Suprapubic skin (tissue), 4 donors: ENCODE data around the gene BCL2L15. TPM values are rescaled to one million over a fixed set of nuclear protein-coding genes. Genes with fewer than 3 reads are reported as not detected.

Experiments used
- DNase-seq, 2 donors: peaks; one replicate each; pipeline ENCODE4 v3.0.0-alpha.2; 2019; ENCODE audit warnings: low spot score in 2 of 2
- H3K27ac ChIP-seq: fragments of 200-600 bp; sonication (generic); one replicate; pipeline ENCODE4 v1.5.1; 2019
- H3K27me3 ChIP-seq: fragments of 200-600 bp; sonication (generic); one replicate; pipeline ENCODE4 v1.5.1; 2019
- H3K36me3 ChIP-seq: fragments of 200-600 bp; sonication (generic); one replicate; pipeline ENCODE4 v1.5.1; 2019
- H3K4me1 ChIP-seq: fragments of 200-600 bp; sonication (generic); one replicate; pipeline ENCODE4 v1.5.1; 2019
- H3K4me3 ChIP-seq: fragments of 200-600 bp; sonication (generic); one replicate; pipeline ENCODE4 v1.5.1; 2019; ENCODE audit warnings: mild to moderate bottlenecking
- H3K9me3 ChIP-seq: fragments of 200-600 bp; sonication (generic); one replicate; pipeline ENCODE4 v1.5.1; 2019
- EP300 ChIP-seq: sonication (generic); formaldehyde crosslinking; IDR thresholded peaks from one replicate; pipeline ENCODE4 v1.6.1; 2017; ENCODE audit warnings: antibody characterized with exemption
- POLR2A ChIP-seq, 2 donors: fragments of 450-650 bp; IDR thresholded peaks; one replicate each; pipeline ENCODE4 v1.6.1; 2017; ENCODE audit warnings: antibody characterized with exemption in 2 of 2, mild to moderate bottlenecking in 2 of 2, moderate library complexity in 2 of 2
- POLR2AphosphoS5 ChIP-seq, 3 donors: sonication (generic); formaldehyde crosslinking; IDR thresholded peaks; one replicate each; pipeline ENCODE4 v1.6.1; 2017; ENCODE audit warnings: antibody characterized with exemption in 3 of 3
- WGBS: methylation state at CpG from one replicate; pipeline ENCODE4 v1.1.5; 2018; 5-methylcytosine and 5-hydroxymethylcytosine counted together
- total RNA-seq, 4 donors: library from RNA; depleted of rRNA; stranded (reverse); fragments of >200 nt; gene quantifications; one replicate each; pipeline ENCODE4 v1.1.0, GENCODE V29; 2016
- TF ChIP-seq, protein P1 (sequence below), 2 donors: fragments of 200-600 bp in 1 of 2; fragments of 450-650 bp in 1 of 2; sonication (generic) in 1 of 2; IDR thresholded peaks; one replicate each; pipeline ENCODE4 v1.5.1; 2016 to 2019; ENCODE audit warnings: antibody characterized with exemption in 2 of 2, mild to moderate bottlenecking in 1 of 2, moderate library complexity in 1 of 2

BCL2L15 gene
- total RNA-seq, 4 donors from 2014 or later, result 0.13 to 1.4 (median 0.45) TPM

DNA sequence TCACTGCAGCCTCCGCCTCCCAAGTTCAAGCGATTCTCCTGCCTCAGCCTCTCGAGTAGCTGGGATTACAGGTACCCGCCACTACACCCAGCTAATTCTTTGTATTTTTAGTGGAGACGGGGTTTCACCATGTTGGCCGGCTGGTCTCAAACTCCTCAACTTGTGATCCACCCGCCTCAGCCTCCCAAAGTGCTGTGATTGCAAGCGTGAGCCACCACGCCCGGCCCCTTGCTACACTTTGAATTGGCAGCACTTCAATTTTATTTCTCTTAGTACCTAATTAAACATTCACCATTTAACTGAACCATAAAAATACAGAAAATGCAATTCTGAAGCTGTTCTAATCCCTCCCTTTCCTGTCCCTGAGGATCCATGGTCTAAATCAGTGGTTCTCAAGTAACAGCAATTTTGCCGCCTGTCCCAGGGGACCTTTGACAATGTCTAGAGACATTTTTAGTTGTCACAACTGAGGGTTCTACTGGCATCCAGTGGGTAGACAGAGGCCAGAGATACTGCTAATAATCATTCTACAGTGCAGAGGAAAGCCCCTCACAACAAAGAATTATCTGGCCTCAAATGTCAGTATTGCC, 4.3 kb upstream of the BCL2L15 start:
- H3K4me1 ChIP-seq, result no peaks in the 10 kb centered on the region
- H3K9me3 ChIP-seq, result no peaks in the 10 kb centered on the region
- H3K27ac ChIP-seq, result no peak overlapping the region
- DNase-seq, result no peak
- TF ChIP-seq, protein P1, sequence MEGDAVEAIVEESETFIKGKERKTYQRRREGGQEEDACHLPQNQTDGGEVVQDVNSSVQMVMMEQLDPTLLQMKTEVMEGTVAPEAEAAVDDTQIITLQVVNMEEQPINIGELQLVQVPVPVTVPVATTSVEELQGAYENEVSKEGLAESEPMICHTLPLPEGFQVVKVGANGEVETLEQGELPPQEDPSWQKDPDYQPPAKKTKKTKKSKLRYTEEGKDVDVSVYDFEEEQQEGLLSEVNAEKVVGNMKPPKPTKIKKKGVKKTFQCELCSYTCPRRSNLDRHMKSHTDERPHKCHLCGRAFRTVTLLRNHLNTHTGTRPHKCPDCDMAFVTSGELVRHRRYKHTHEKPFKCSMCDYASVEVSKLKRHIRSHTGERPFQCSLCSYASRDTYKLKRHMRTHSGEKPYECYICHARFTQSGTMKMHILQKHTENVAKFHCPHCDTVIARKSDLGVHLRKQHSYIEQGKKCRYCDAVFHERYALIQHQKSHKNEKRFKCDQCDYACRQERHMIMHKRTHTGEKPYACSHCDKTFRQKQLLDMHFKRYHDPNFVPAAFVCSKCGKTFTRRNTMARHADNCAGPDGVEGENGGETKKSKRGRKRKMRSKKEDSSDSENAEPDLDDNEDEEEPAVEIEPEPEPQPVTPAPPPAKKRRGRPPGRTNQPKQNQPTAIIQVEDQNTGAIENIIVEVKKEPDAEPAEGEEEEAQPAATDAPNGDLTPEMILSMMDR (IDR thresholded peaks at IDR 0.05), result no peak
- TF ChIP-seq EP300, result no peak
- no peak for TF ChIP-seq POLR2A (IDR thresholded peaks at IDR 0.05)
- no peak for TF ChIP-seq POLR2AphosphoS5 (IDR thresholded peaks at IDR 0.05)
- H3K4me3 ChIP-seq, result no peak overlapping the region
- H3K27me3 ChIP-seq, result no peaks in the 10 kb centered on the region
- peaks cover 31% of the 10 kb centered on the region for H3K36me3 ChIP-seq
- 91% methylated on average over 11 of the region's 11 CpGs for WGBS

DNA sequence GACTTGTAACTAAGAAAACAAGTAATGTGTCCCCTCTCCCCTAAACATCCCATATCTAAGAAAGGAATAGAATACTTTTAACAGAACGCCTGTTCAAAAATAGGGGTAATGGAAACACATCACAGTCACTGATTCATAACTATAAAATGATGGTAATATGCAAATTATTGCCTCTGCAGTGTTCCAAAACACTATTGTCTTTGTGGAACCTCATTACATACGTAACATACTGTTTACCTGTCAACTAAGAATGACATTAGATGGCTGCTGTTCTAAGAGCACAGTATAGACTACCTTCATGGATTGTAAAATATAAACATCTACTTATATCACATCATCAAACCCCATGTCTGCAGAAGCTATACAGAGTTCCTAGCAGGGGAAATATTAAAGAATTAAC, 3.4 kb upstream of the BCL2L15 start:
- DNase-seq, result no peak
- H3K27ac ChIP-seq, result no peak overlapping the region
- H3K4me3 ChIP-seq, result no peak overlapping the region
- no peaks in the 10 kb centered on the region for H3K4me1 ChIP-seq
- TF ChIP-seq EP300, result no peak
- TF ChIP-seq POLR2A (IDR thresholded peaks at IDR 0.05), result no peak
- TF ChIP-seq, protein P1 (IDR thresholded peaks at IDR 0.05), result no peak
- TF ChIP-seq POLR2AphosphoS5 (IDR thresholded peaks at IDR 0.05), result no peak
- H3K9me3 ChIP-seq, result no peaks in the 10 kb centered on the region
- WGBS, result 47% methylated on average over 2 of the region's 2 CpGs
- H3K36me3 ChIP-seq, result peaks cover 22% of the 10 kb centered on the region
- no peaks in the 10 kb centered on the region for H3K27me3 ChIP-seq

DNA sequence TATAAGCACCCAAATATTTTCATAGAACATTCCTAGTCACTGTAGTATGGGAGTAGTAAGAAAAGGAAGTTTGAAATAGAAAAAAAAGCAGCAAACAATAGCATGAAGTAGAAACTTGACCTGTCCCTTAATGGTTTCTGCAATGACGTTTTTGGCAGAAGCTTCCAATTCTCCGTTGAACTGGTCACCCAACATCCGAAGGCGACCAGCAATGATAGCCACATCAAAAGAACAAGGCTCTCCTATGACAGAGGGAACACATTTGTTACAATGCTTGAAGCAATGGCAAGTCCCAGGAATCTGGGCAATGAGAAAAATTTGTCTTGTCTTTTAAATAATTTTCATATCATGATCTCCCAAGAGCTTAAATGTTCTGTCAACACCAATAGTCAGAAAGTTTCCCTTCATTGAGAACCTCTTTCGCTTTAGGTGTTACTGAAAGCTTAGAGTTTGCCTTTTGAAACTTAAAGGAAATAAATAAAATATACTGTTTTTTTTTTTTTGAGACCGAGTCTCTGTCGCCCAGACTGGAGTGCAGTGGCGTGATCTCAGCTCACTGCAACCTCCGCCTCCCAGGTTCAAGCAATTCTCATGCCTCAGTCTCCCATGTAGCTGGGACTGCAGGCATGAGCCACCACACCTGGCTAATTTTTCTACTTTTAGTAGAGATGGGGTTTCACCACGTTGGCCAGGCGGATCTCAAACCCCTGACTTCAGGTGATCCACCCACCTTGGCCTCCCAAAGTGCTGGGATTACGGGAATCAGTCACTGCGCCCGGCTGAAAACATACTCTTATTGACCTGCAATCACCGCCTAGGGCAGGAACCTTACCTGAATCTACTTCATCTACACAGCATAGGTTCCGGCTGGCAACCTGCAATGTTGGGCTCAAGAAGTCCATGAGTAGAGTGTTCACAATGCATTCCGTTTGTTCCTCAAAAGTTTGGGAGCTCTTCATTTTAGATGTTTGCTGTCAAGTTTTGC, 672 bp downstream of the BCL2L15 start:
- DNase-seq, result no peak
- H3K9me3 ChIP-seq, result no peaks in the 10 kb centered on the region
- no peak overlapping the region for H3K27ac ChIP-seq
- no peak for TF ChIP-seq POLR2AphosphoS5 (IDR thresholded peaks at IDR 0.05)
- H3K4me3 ChIP-seq, result no peak overlapping the region
- no peaks in the 10 kb centered on the region for H3K27me3 ChIP-seq
- H3K36me3 ChIP-seq, result no peaks in the 10 kb centered on the region
- no peaks in the 10 kb centered on the region for H3K4me1 ChIP-seq
- WGBS, result 79% methylated on average over 16 of the region's 17 CpGs

DNA sequence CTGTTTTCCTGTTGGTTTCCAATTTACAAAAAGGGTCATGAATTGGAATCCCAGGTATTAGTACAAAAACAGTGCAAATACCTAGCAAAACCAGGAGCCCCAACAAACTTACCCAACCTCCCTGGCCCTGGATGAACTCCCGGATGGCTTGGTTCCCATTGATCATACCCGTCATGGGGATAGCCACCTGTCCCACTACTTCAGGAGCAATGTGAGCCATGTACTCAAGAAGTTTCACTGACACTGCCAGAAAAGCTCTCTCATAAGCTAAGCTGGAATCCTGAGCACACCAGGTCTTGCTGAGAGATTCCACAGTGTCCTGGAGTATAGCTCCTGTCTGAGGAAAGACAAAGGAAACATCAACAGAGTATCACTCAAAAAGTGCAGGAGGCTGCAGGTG, 5.7 kb downstream of the BCL2L15 start:
- 79% methylated on average over 2 of the region's 2 CpGs for WGBS
- no peaks in the 10 kb centered on the region for H3K4me1 ChIP-seq
- no peaks in the 10 kb centered on the region for H3K36me3 ChIP-seq
- H3K27ac ChIP-seq, result no peak overlapping the region
- no peak overlapping the region for H3K4me3 ChIP-seq
- DNase-seq, result no peak
- H3K27me3 ChIP-seq, result no peaks in the 10 kb centered on the region
- no peaks in the 10 kb centered on the region for H3K9me3 ChIP-seq
- TF ChIP-seq POLR2AphosphoS5 (IDR thresholded peaks at IDR 0.05) (no peak), EP300 (no peak), POLR2A (IDR thresholded peaks at IDR 0.05) (no peak)
- TF ChIP-seq, protein P1 (IDR thresholded peaks at IDR 0.05), result no peak

DNA sequence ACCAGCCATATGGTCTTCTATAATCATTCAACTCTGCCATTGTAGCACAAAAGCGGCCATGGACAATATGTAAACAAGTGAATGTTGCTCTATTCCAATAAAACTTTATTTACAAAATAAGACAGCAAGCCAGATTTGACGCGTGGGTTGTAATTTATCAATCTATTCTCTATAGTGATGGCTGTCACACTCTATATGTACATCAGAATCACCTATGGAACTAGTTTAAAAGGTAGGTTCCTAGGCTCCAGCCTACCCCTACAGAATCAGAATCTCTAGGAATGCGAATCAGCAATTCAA, 7.7 kb downstream of the BCL2L15 start:
- no peak for DNase-seq
- H3K36me3 ChIP-seq, result no peaks in the 10 kb centered on the region
- TF ChIP-seq EP300, result no peak
- TF ChIP-seq POLR2A (IDR thresholded peaks at IDR 0.05), result no peak
- TF ChIP-seq, protein P1 (IDR thresholded peaks at IDR 0.05), result no peak
- no peak for TF ChIP-seq POLR2AphosphoS5 (IDR thresholded peaks at IDR 0.05)
- 93% methylated on average over 4 of the region's 4 CpGs for WGBS
- H3K27ac ChIP-seq, result no peak overlapping the region
- no peaks in the 10 kb centered on the region for H3K9me3 ChIP-seq
- no peaks in the 10 kb centered on the region for H3K27me3 ChIP-seq
- no peaks in the 10 kb centered on the region for H3K4me1 ChIP-seq
- no peak overlapping the region for H3K4me3 ChIP-seq
